ENCODE measurements around the gene ABHD13.

- TF ChIP-seq CREB1 (CRISPR knock-in tag; IDR thresholded peaks at IDR 0.05; ENCODE audit: low read depth) = no peak
- no peak for TF ChIP-seq POLR2AphosphoS5 (IDR thresholded peaks at IDR 0.05; ENCODE audit: low read depth)
- no peak for TF ChIP-seq CTCF (conservative IDR thresholded peaks at IDR 0.05; ENCODE audit: low read depth in 2 of 2)
- TF ChIP-seq EZH2 (IDR thresholded peaks at IDR 0.05; ENCODE audit: low read depth, unreplicated experiment) = no peak
Measured at GRCh38 chr13:108274718-108275117, 56.5 kb downstream of the ABHD13 start.
